GM18505 (cell line): ENCODE measurements around the gene PLXNA4.

Source experiments
- ATAC-seq: cut with Tn5 transposase; IDR thresholded peaks from one replicate; pipeline ENCODE4 v1.9.1; 2021; ENCODE audit not compliant: unreplicated experiment
- POLR2A ChIP-seq: IDR thresholded peaks from 4 replicates; pipeline ENCODE4 v1.6.1; 2011; ENCODE audit warnings: borderline replicate concordance; ENCODE audit not compliant: insufficient read depth, insufficient read length; ENCODE audit errors: extremely low read depth

PLXNA4 gene

DNA sequence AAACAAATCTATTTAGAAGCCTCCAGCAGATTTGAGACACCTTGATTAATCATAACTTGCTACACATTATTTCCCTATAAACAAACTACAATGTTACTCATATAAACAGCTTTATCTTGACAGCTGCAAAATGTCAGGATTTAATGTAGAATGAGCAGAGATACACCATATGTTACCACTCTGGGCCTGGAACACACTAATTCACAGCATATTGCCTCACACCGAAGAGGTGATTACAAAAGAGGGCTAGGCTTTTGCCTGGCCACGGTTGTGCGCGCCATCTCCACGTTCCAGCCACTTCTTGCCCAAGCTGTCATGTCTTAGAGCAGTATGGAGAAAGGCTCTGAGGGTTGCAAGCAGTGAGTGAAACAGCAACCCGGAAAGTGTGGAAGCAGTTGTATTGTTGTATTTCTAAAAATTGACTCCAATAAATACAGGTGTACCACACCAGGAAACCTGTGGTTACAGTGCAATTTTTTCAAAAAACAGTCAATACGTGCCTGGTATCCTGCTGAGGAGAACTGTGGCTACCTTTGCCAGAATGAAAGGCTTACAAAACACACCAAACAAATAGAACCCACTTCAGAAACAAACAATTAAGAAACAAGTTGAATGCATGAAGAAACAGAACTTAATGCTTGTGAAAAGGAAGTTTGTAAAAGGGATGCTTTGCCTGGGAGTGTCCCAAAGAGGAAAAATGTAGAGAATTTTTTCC, 498.1 kb downstream of the PLXNA4 start:
- ATAC-seq, result no peak
- no peak for TF ChIP-seq POLR2A

GRCh38 chr7:132076301-132077035, 499.8 kb downstream of the PLXNA4 start:
- TF ChIP-seq POLR2A, result no peak
- ATAC-seq, result no peak

- no peak for TF ChIP-seq POLR2A
- no peak for ATAC-seq
Measured at GRCh38 chr7:132075515-132075914, 500.8 kb downstream of the PLXNA4 start.

DNA sequence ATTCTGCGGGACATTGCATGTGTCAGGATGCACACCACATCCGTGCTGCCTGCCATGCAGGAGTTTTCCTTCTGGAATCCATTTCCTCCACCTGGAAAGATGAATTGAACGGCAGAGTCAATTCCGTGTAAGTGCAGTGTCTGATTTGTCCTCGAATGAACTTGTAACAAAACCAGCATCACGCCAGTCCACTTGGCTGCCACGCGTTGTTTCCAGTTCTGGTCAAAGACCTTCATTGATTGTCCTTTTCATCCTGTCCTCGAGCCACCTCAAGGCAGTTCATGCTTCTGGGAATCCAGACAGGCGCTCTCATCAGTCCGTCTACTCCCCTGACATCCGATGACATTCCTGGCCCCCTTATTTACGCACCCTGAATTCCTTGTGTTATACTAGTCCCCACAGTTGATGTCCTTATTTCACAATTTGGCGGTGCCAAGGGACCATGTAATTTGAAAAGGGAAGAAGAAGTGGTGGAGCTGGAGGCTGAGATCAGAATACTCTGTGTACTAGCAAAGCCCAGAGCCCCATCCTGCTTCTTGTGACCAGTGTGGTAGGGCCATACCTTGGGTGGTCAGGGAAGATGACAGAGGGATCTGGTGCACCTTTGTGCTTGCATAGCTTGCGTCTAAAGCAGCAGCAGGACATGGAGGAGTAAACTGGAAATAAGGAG, 502.2 kb downstream of the PLXNA4 start:
- no peak for ATAC-seq
- no peak for TF ChIP-seq POLR2A
